ENCODE data around the gene TREML2.

DNA sequence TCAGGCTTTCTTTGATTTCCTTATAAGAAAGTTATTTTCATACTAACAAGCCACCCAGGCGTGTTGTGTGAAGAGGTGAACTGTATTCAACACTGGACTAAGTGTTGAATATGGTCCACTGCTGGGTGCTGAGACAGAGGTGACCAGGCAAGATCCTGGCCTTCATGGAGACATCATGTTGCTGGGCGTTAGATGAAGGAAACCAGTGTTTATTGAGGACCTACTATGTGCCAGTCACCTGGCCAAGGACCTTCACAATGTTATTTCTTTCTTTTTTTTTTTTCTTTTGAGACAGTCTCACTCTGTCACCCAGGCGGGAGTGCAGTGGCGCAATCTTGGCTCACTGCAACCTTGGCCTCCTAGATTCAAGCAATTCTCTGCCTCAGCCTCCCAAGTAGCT, 44.9 kb downstream of the TREML2 start:
- TF ChIP-seq, protein P1, sequence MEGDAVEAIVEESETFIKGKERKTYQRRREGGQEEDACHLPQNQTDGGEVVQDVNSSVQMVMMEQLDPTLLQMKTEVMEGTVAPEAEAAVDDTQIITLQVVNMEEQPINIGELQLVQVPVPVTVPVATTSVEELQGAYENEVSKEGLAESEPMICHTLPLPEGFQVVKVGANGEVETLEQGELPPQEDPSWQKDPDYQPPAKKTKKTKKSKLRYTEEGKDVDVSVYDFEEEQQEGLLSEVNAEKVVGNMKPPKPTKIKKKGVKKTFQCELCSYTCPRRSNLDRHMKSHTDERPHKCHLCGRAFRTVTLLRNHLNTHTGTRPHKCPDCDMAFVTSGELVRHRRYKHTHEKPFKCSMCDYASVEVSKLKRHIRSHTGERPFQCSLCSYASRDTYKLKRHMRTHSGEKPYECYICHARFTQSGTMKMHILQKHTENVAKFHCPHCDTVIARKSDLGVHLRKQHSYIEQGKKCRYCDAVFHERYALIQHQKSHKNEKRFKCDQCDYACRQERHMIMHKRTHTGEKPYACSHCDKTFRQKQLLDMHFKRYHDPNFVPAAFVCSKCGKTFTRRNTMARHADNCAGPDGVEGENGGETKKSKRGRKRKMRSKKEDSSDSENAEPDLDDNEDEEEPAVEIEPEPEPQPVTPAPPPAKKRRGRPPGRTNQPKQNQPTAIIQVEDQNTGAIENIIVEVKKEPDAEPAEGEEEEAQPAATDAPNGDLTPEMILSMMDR (IDR thresholded peaks at IDR 0.05; ENCODE audit: low read length), result no peak
- TF ChIP-seq EZH2 (optimal IDR thresholded peaks at IDR 0.05; ENCODE audit: low read depth, low read length) (no peak), EZH2phosphoT487 (IDR thresholded peaks at IDR 0.05; ENCODE audit: low read length) (no peak)

All from MM.1S (cell line).